GM12878 (cell line): ENCODE results near the gene STX16. TPM values are rescaled to one million over a fixed set of nuclear protein-coding genes. Genes with fewer than 3 reads are reported as not detected.

Experiments
- ATAC-seq: fragments of 200-7000 bp; cut with Tn5 transposase; 3 replicates; pipeline ENCODE4 v1.9.1; 2020; ENCODE audit warnings: mild to moderate bottlenecking, moderate library complexity
- BruUV-seq: library from RNA; stranded (reverse); fragments of 400-500 nt; replicated peaks from 2 replicates; lab custom pipeline; 2021; lab: Mats Ljungman, UMichigan
- CTCF ChIA-PET: fragments of 300-600 bp; sonication (Branson Sonifier 250); formaldehyde crosslinking; extraction: SDS; loops from one replicate; lab custom pipeline; 2021; ENCODE audit warnings: inconsistent platforms; lab: Yijun Ruan, JAX
- POLR2A ChIA-PET: fragments of 350-600 bp; formaldehyde crosslinking; extraction: SDS; loops from one replicate; lab custom pipeline; 2021; ENCODE audit warnings: inconsistent platforms; lab: Charles Lee
- RAD21 ChIA-PET: fragments of 300-600 bp; sonication (Branson Sonifier 250); formaldehyde crosslinking; loops from one replicate; lab custom pipeline; 2023; ENCODE audit warnings: antibody characterized with exemption; ENCODE audit not compliant: unreplicated experiment; lab: Charles Lee
- SMC1A ChIA-PET: fragments of 300-600 bp; sonication (Branson Sonifier 250); formaldehyde crosslinking; loops from one replicate; lab custom pipeline; 2023; ENCODE audit not compliant: unreplicated experiment, uncharacterized antibody; lab: Charles Lee
- DNase-seq: peaks from one replicate; pipeline ENCODE4 v3.0.0-alpha.2; 2011; ENCODE audit warnings: low read depth, low spot score
- FAIRE-seq: peaks from 3 replicates; lab custom pipeline; 2011; peaks lifted over from hg19 to GRCh38; lab: Jason Lieb, UNC
- H2AFZ ChIP-seq: 2 replicates; pipeline ENCODE4 v1.6.0; 2011; ENCODE audit warnings: low read depth, low read length, control low read depth; ENCODE audit not compliant: control insufficient read depth
- H3K27ac ChIP-seq: 2 replicates; pipeline ENCODE4 v1.5.1; 2011; ENCODE audit warnings: control low read depth; ENCODE audit not compliant: control insufficient read depth, insufficient read depth
- H3K27me3 ChIP-seq, 2 experiments: replicated peaks in 1 of 2; 2 replicates each; pipeline versions ENCODE4 v1.6.0 to v1.6.1; 2011; ENCODE audit warnings: low read length in 1 of 2; ENCODE audit not compliant: control insufficient read depth in 2 of 2, insufficient read depth in 2 of 2
- H3K36me3 ChIP-seq, 2 experiments: 2 replicates each; pipeline ENCODE4 v1.5.1; 2011; ENCODE audit warnings: low read length in 1 of 2; ENCODE audit not compliant: control insufficient read depth in 2 of 2, insufficient read depth in 2 of 2
- H3K4me1 ChIP-seq: 2 replicates; pipeline ENCODE4 v1.6.1; 2011; ENCODE audit warnings: mild to moderate bottlenecking, low read length, moderate library complexity, mixed read lengths; ENCODE audit not compliant: control insufficient read depth, insufficient read depth
- H3K4me2 ChIP-seq: 2 replicates; pipeline ENCODE4 v1.6.0; 2011; ENCODE audit warnings: control low read depth; ENCODE audit not compliant: control insufficient read depth, insufficient read depth
- H3K4me3 ChIP-seq: fragments of 200-600 bp; sonication (generic); 2 replicates; pipeline ENCODE4 v1.5.1; 2016
- H3K79me2 ChIP-seq: 2 replicates; pipeline ENCODE4 v1.6.0; 2011; ENCODE audit warnings: low read length; ENCODE audit not compliant: control insufficient read depth, insufficient read depth
- H3K9ac ChIP-seq: 2 replicates; pipeline ENCODE4 v1.8.0; 2011; ENCODE audit warnings: low read length, control low read depth, mixed read lengths; ENCODE audit not compliant: control insufficient read depth, insufficient read depth
- H3K9me3 ChIP-seq: replicated peaks from 3 replicates; pipeline ENCODE4 v1.5.1; 2011; ENCODE audit warnings: mild to moderate bottlenecking, low read length; ENCODE audit not compliant: control insufficient read depth, insufficient read depth
- H4K20me1 ChIP-seq: 2 replicates; pipeline ENCODE4 v1.6.0; 2011; ENCODE audit not compliant: control insufficient read depth, insufficient read depth
- CBX3 ChIP-seq: fragments of 200-600 bp; sonication (generic); IDR thresholded peaks from 2 replicates; pipeline ENCODE4 v1.6.1; 2016; ENCODE audit warnings: low read depth, borderline replicate concordance
- CHD2 ChIP-seq: IDR thresholded peaks from 2 replicates; pipeline ENCODE4 v1.6.1; 2011; ENCODE audit warnings: low read depth, low read length, improper control_type of control experiment, borderline replicate concordance
- EGR1 ChIP-seq, 2 experiments: IDR thresholded peaks; 1 replicate in 1 of 2; 2 replicates in 1 of 2; pipeline ENCODE4 v1.6.1; 2011 to 2012; ENCODE audit warnings: low read depth in 2 of 2, low read length in 2 of 2, borderline replicate concordance in 1 of 2, mild to moderate bottlenecking in 1 of 2, moderate library complexity in 1 of 2
- EP300 ChIP-seq, 2 experiments: fragments of 150-350 bp in 1 of 2; IDR thresholded peaks; 2 replicates each; pipeline ENCODE4 v1.6.1; 2011 to 2012; ENCODE audit warnings: low read depth in 2 of 2, low read length in 2 of 2, borderline replicate concordance in 1 of 2, improper control_type of control experiment in 1 of 2, inconsistent platforms in 1 of 2; ENCODE audit not compliant: control insufficient read depth in 1 of 2
- GABPA ChIP-seq: IDR thresholded peaks from 2 replicates; pipeline ENCODE4 v1.6.1; 2014; ENCODE audit warnings: antibody characterized with exemption, low read depth, mild to moderate bottlenecking, inconsistent platforms
- HDAC6 ChIP-seq: fragments of 200-600 bp; sonication (generic); IDR thresholded peaks from one replicate; pipeline ENCODE4 v1.8.0; 2017; ENCODE audit warnings: antibody characterized with exemption; ENCODE audit not compliant: unreplicated experiment
- IKZF2 ChIP-seq, 2 experiments: fragments of 450-650 bp; IDR thresholded peaks; 2 replicates each; pipeline ENCODE4 v1.6.1; 2017; ENCODE audit warnings: mild to moderate bottlenecking in 2 of 2, moderate library complexity in 2 of 2
- IRF5 ChIP-seq: fragments of 450-650 bp; IDR thresholded peaks from 2 replicates; pipeline ENCODE4 v1.6.1; 2017; ENCODE audit warnings: borderline replicate concordance
- MAX ChIP-seq: IDR thresholded peaks from 2 replicates; pipeline ENCODE4 v1.6.1; 2012; ENCODE audit warnings: low read depth, low read length, improper control_type of control experiment
- MTA3 ChIP-seq: IDR thresholded peaks from 2 replicates; pipeline ENCODE4 v1.6.1; 2012; ENCODE audit warnings: low read length, inconsistent platforms, borderline replicate concordance
- RAD21 ChIP-seq: IDR thresholded peaks from 2 replicates; pipeline ENCODE4 v1.6.1; 2011; ENCODE audit warnings: mild to moderate bottlenecking, low read depth, low read length, moderate library complexity; ENCODE audit not compliant: insufficient read depth
- RB1 ChIP-seq: fragments of 450-650 bp; formaldehyde crosslinking; IDR thresholded peaks from 2 replicates; pipeline ENCODE4 v1.6.1; 2017; ENCODE audit warnings: mild to moderate bottlenecking, borderline replicate concordance
- RFX5 ChIP-seq: IDR thresholded peaks from 2 replicates; pipeline ENCODE4 v1.6.1; 2011; ENCODE audit warnings: low read depth, low read length, improper control_type of control experiment
- SIX5 ChIP-seq: IDR thresholded peaks from 2 replicates; pipeline ENCODE4 v1.6.1; 2011; ENCODE audit warnings: mild to moderate bottlenecking, low read depth, low read length, moderate library complexity; ENCODE audit not compliant: severe bottlenecking
- STAT3 ChIP-seq: IDR thresholded peaks from 2 replicates; pipeline ENCODE4 v1.6.1; 2011; ENCODE audit warnings: low read depth, low read length, improper control_type of control experiment
- WRNIP1 ChIP-seq: IDR thresholded peaks from 2 replicates; pipeline ENCODE4 v1.6.1; 2011; ENCODE audit warnings: low read depth, low read length, improper control_type of control experiment, borderline replicate concordance
- ZNF592 ChIP-seq: fragments of 450-650 bp; IDR thresholded peaks from 2 replicates; pipeline ENCODE4 v1.6.1; 2017; ENCODE audit warnings: mild to moderate bottlenecking, moderate library complexity
- ZSCAN29 ChIP-seq: fragments of 450-650 bp; IDR thresholded peaks from 2 replicates; pipeline ENCODE4 v1.6.1; 2017; ENCODE audit warnings: mild to moderate bottlenecking, moderate library complexity
- WGBS: methylation state at CpG from one replicate; pipeline ENCODE4 v1.1.6; 2016; ENCODE audit warnings: low lambda C conversion rate; ENCODE audit not compliant: insufficient replicate concordance, insufficient coverage; ENCODE audit errors: missing lambda C conversion rate; 5-methylcytosine and 5-hydroxymethylcytosine counted together
- in situ Hi-C: fragments of 300-500 bp; cut with MboI; formaldehyde crosslinking; loops from 9 replicates; pipeline ENCODE4 v1.14.3; 2018; ENCODE audit warnings: mixed read lengths
- intact Hi-C: fragments of 100-400 bp; cut with micrococcal nuclease; formaldehyde crosslinking; loops from one replicate; pipeline ENCODE4 v1.14.2; 2022; ENCODE audit not compliant: unreplicated experiment
- polyA plus RNA-seq, 11 experiments: library from polyadenylated mRNA; depleted of rRNA in 4 of 11; unstranded in 6 of 11; stranded (reverse) in 5 of 11; fragments of >200 nt; fragmentation: Nextera tagmentation in 4 of 11; fragmentation: Illumina TruSeq in 1 of 11; extraction: Ambion mirVana in 4 of 11; extraction: Trizol in 1 of 11; gene quantifications; 1 replicate in 1 of 11; 2 replicates in 10 of 11; pipeline versions ENCODE4 v1.2.1 to v1.2.3, GENCODE V29; 2011 to 2016; ENCODE audit warnings: inconsistent platforms in 2 of 11, missing spikeins in 2 of 11, low read depth in 1 of 11
- total RNA-seq, 4 experiments: library from RNA; depleted of rRNA in 3 of 4; stranded (reverse); fragments of >200 nt in 3 of 4; fragmentation: Illumina TruSeq in 1 of 4; extraction: Trizol in 1 of 4; gene quantifications; 2 replicates each; pipeline versions ENCODE4 v1.2.1 to v1.2.3, GENCODE V29; 2013 to 2021

STX16 gene
- total and polyA plus RNA-seq, 10 of the 15 experiments (the other 5 are each of a cell fraction or from before 2014, with no cell fraction given): 6.3 to 68.4 (median 35.8) TPM

- DNase-seq (no peak), FAIRE-seq (no peak), ATAC-seq (no peak)
- no peak overlapping the region for H2AFZ ChIP-seq
- no peak overlapping the region for H3K4me2 ChIP-seq
- H3K9me3 ChIP-seq: no peaks in the 10 kb centered on the region
- 70% methylated on average over 13 of the region's 15 CpGs for WGBS
- RAD21 ChIA-PET: no interaction called here
- SMC1A ChIA-PET: no interaction called here
- H3K4me1 ChIP-seq: no peaks in the 10 kb centered on the region
- intact Hi-C loops: no loop called here
- in situ Hi-C loops: no loop called here
- no peaks in the 10 kb centered on the region for H3K79me2 ChIP-seq
- CTCF ChIA-PET: no interaction called here
- H3K36me3 ChIP-seq: no peaks in the 10 kb centered on the region
- no peak overlapping the region for H3K4me3 ChIP-seq
- no peaks in the 10 kb centered on the region for H4K20me1 ChIP-seq
- no TSS peak for BruUV-seq
- no peak overlapping the region for H3K9ac ChIP-seq
- POLR2A ChIA-PET: no interaction called here
- no peaks in the 10 kb centered on the region for H3K27me3 ChIP-seq
- no peak overlapping the region for H3K27ac ChIP-seq
- no peak for TF ChIP-seq SIX5
- no peak for TF ChIP-seq EGR1 (IDR thresholded peaks at IDR 0.05; ENCODE audit: borderline replicate concordance in 1 of 2, low read depth in 2 of 2, low read length in 2 of 2)
- TF ChIP-seq CBX3: no peak
- no peak for TF ChIP-seq RFX5
- TF ChIP-seq ZNF592: no peak
- TF ChIP-seq IRF5: no peak
- TF ChIP-seq GABPA: no peak
- no peak for TF ChIP-seq RAD21
- TF ChIP-seq RB1: no peak
- TF ChIP-seq CHD2: no peak
- TF ChIP-seq IKZF2 (IDR thresholded peaks at IDR 0.05): no peak
- TF ChIP-seq MTA3: no peak
- no peak for TF ChIP-seq ZSCAN29
- no peak for TF ChIP-seq MAX
- TF ChIP-seq STAT3: no peak
- no peak for TF ChIP-seq WRNIP1
- no peak for TF ChIP-seq HDAC6
- no peak for TF ChIP-seq EP300 (IDR thresholded peaks at IDR 0.05; ENCODE audit: borderline replicate concordance in 1 of 2, control insufficient read depth in 1 of 2, low read depth in 2 of 2, low read length in 2 of 2)
Observed at GRCh38 chr20:58718121-58718563, 67.1 kb downstream of the STX16 start.
